Measurements from ENCODE around the gene ARAP1.

GRCh38 chr11:72742513-72743320 lies 9.5 kb downstream of the ARAP1 start:
- no peak for TF ChIP-seq CTCF (IDR thresholded peaks at IDR 0.05)
- TF ChIP-seq POLR2AphosphoS5 (IDR thresholded peaks at IDR 0.05), result no peak
- TF ChIP-seq POLR2A (IDR thresholded peaks at IDR 0.05), result no peak
